Endothelial cell of umbilical vein (primary cell): ENCODE measurements around the gene GADD45A. TPM values are rescaled to one million over a fixed set of nuclear protein-coding genes. Genes with fewer than 3 reads are reported as not detected.
A peak's percentile ranks its signal among the peaks of the same experiment; 100 is the strongest.

Experiments used
- BruUV-seq: library from RNA; stranded (reverse); fragments of 400-500 nt; replicated peaks from 2 replicates; lab custom pipeline; 2021; lab: Mats Ljungman, UMichigan
- CTCF ChIA-PET: fragments of 300-600, 350-600 bp; sonication (Branson Sonifier 250); formaldehyde crosslinking; loops from one replicate; lab custom pipeline; 2021; ENCODE audit warnings: antibody characterized with exemption, inconsistent platforms; lab: Charles Lee
- POLR2A ChIA-PET: fragments of 300-600, 350-600 bp; sonication (Branson Sonifier 250); formaldehyde crosslinking; loops from one replicate; lab custom pipeline; 2021; ENCODE audit warnings: antibody characterized with exemption, inconsistent platforms; lab: Charles Lee
- DNase-seq: peaks from one replicate; pipeline ENCODE4 v3.0.0-alpha.2; 2011; ENCODE audit warnings: low read depth, low spot score
- FAIRE-seq: peaks from 2 replicates; lab custom pipeline; 2011; peaks lifted over from hg19 to GRCh38; lab: Jason Lieb, UNC
- H2AFZ ChIP-seq: 2 replicates; pipeline ENCODE4 v1.6.0; 2012; ENCODE audit warnings: low read depth, low read length, control low read depth, inconsistent platforms
- H3K27ac ChIP-seq: 2 replicates; pipeline ENCODE4 v1.5.1; 2011; ENCODE audit warnings: low read depth, mild to moderate bottlenecking, control low read depth, low read length, moderate library complexity; ENCODE audit not compliant: insufficient read depth
- H3K27me3 ChIP-seq, 2 experiments: 2 replicates each; pipeline versions ENCODE4 v1.6.0 to v1.6.1; 2011; ENCODE audit warnings: low read length in 2 of 2, mixed read lengths in 1 of 2; ENCODE audit not compliant: control insufficient read depth in 2 of 2, insufficient read depth in 2 of 2
- H3K36me3 ChIP-seq, 2 experiments: 2 replicates in 1 of 2; 3 replicates in 1 of 2; pipeline ENCODE4 v1.5.1; 2011; ENCODE audit warnings: low read length in 2 of 2, mild to moderate bottlenecking in 1 of 2, moderate library complexity in 1 of 2; ENCODE audit not compliant: control insufficient read depth in 2 of 2, insufficient read depth in 2 of 2; ENCODE audit errors: extremely low read depth in 1 of 2
- H3K4me1 ChIP-seq: 3 replicates; pipeline ENCODE4 v1.5.1; 2011; ENCODE audit warnings: mild to moderate bottlenecking, low read length; ENCODE audit not compliant: control insufficient read depth, insufficient read depth; ENCODE audit errors: extremely low read depth
- H3K4me2 ChIP-seq: 2 replicates; pipeline ENCODE4 v1.6.1; 2011; ENCODE audit warnings: low read length, control low read depth, mixed read lengths; ENCODE audit not compliant: insufficient read depth
- H3K4me3 ChIP-seq, 3 experiments: fragments of 200-600 bp in 1 of 3; sonication (generic), shearing (Covaris generic) in 1 of 3; replicated peaks in 1 of 3; 2 replicates each; pipeline ENCODE4 v1.5.1; 2011 to 2016; ENCODE audit warnings: control low read depth in 3 of 3, low read length in 3 of 3, mild to moderate bottlenecking in 2 of 3, inconsistent platforms in 1 of 3, low read depth in 1 of 3, moderate library complexity in 1 of 3; ENCODE audit not compliant: insufficient read depth in 1 of 3
- H3K79me2 ChIP-seq: 2 replicates; pipeline ENCODE4 v1.6.0; 2012; ENCODE audit warnings: low read length, inconsistent platforms; ENCODE audit not compliant: control insufficient read depth, insufficient read depth
- H3K9ac ChIP-seq: replicated peaks from 2 replicates; pipeline ENCODE3; 2011; ENCODE audit warnings: low read length, control low read depth; ENCODE audit not compliant: insufficient read depth; ENCODE audit errors: extremely low read depth
- H3K9me1 ChIP-seq: replicated peaks from 3 replicates; pipeline ENCODE4 v1.6.0; 2011; ENCODE audit warnings: mild to moderate bottlenecking, low read length; ENCODE audit not compliant: control insufficient read depth, insufficient read depth; ENCODE audit errors: extremely low read depth
- H3K9me3 ChIP-seq: replicated peaks from 2 replicates; pipeline ENCODE4 v1.5.1; 2012; ENCODE audit warnings: low read length, inconsistent platforms; ENCODE audit not compliant: control insufficient read depth, insufficient read depth
- H4K20me1 ChIP-seq: replicated peaks from 2 replicates; pipeline ENCODE3; 2011; ENCODE audit warnings: mild to moderate bottlenecking, low read length; ENCODE audit not compliant: control insufficient read depth, insufficient read depth; ENCODE audit errors: extremely low read depth
- CTCF ChIP-seq, 2 donors: IDR thresholded peaks; 1 replicate in 1 of 2; 2 replicates in 1 of 2; pipeline ENCODE4 v1.5.1; 2011; ENCODE audit warnings: low read length in 2 of 2, mild to moderate bottlenecking in 2 of 2, moderate library complexity in 2 of 2, control low read depth in 1 of 2, inconsistent platforms in 1 of 2, low read depth in 1 of 2; ENCODE audit not compliant: insufficient read depth in 1 of 2; ENCODE audit errors: extremely low read depth in 1 of 2
- FOS ChIP-seq: IDR thresholded peaks from 2 replicates; pipeline ENCODE4 v1.6.1; 2011; ENCODE audit warnings: mild to moderate bottlenecking, low read length, moderate library complexity, borderline replicate concordance; ENCODE audit not compliant: insufficient read depth
- JUN ChIP-seq: IDR thresholded peaks from 2 replicates; pipeline ENCODE4 v1.6.1; 2011; ENCODE audit warnings: borderline replicate concordance, low read depth; ENCODE audit not compliant: insufficient read length, insufficient read depth
- MAX ChIP-seq: IDR thresholded peaks from 2 replicates; pipeline ENCODE4 v1.6.1; 2011; ENCODE audit not compliant: insufficient read depth, insufficient read length
- POLR2A ChIP-seq: IDR thresholded peaks from 2 replicates; pipeline ENCODE4 v1.6.1; 2012; ENCODE audit warnings: low read depth, mild to moderate bottlenecking, control low read depth, low read length
- POLR2AphosphoS5 ChIP-seq: IDR thresholded peaks from 2 replicates; pipeline ENCODE4 v1.6.1; 2012; ENCODE audit warnings: low read depth, mild to moderate bottlenecking, control low read depth, low read length, moderate library complexity; ENCODE audit not compliant: insufficient read depth
- dilution Hi-C: fragments of 300-500 bp; cut with MboI; formaldehyde crosslinking; loops from one replicate; pipeline ENCODE4 v1.15.0; 2019; ENCODE audit warnings: low sequenced_read_pairs; ENCODE audit not compliant: extremely low pct_ligation_motif_present
- intact Hi-C: fragments of 100-400 bp; cut with micrococcal nuclease; formaldehyde crosslinking; loops from one replicate; pipeline ENCODE4 v1.10.0; 2022
- polyA plus RNA-seq, 4 experiments: library from polyadenylated mRNA; depleted of rRNA in 3 of 4; stranded (reverse) in 3 of 4; unstranded in 1 of 4; fragments of >200 nt; gene quantifications; 2 replicates each; pipeline versions ENCODE4 v1.2.1 to v1.2.3, GENCODE V29; 2011 to 2012; ENCODE audit warnings: missing spikeins in 1 of 4
- total RNA-seq: library from RNA; stranded (reverse); gene quantifications from 2 replicates; pipeline ENCODE4 v1.2.3, GENCODE V29; 2021

GADD45A gene
- total and polyA plus RNA-seq, 2 donors (not counting 3 experiments of a cell fraction or from before 2014, with no cell fraction given), result 77.4 to 87.6 TPM

DNA sequence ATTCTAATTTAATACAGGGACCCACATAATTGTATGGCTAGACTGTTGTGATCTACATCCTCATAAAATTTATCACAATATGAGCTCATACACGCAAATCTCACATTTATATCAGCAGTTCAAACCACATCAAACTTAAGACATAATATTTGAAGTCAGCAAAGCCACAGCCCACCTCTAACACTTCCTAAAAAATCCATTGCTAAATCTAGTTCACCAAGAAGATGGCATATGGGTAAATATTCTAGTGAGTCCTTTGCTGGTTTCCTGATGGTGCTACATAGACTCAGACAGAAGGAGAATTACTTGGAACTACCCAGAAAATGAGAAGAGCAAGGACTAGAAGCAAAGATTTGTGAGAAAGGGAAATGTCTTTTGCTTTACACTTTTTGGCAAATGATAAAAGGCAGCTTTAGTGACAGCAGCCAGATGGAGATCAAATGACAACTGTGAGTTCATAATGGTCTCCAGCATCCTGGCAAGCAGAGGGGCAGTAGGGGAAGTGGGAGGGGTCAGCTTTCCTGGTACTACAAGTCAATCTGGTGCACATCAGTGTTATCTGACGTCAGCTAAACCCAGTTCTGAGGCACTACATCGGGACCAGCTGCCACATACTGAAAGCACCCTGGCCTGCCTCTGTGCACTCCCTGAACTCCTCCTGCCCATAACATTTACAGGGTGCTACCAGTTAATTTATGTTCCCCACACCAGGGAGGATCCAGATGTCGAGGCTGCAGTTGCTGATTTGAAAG lies 10.6 kb upstream of the GADD45A start:
- Histone ChIP-seq H3K4me1 (peaks cover 18% of the 10 kb centered on the region), H3K4me3 (no peak overlapping the region), H3K9me3 (no peaks in the 10 kb centered on the region), H4K20me1 (no peaks in the 10 kb centered on the region), H3K4me2 (peak overlapping the region; percentile 39), H3K27me3 (no peaks in the 10 kb centered on the region), H3K36me3 (no peaks in the 10 kb centered on the region), H3K79me2 (no peaks in the 10 kb centered on the region), H2AFZ (peak overlapping the region; percentile 72), H3K27ac (peak overlapping the region; percentile 69), H3K9me1 (no peaks in the 10 kb centered on the region), H3K9ac (peak overlapping the region; percentile 41)
- TSS peak; percentile 45 for BruUV-seq
- FAIRE-seq (peak; percentile 83), DNase-seq (peak; percentile 96)
- dilution Hi-C loops, result no loop called here
- CTCF ChIA-PET, result interaction anchor here (0.6 to 1.9 kb wide), 14 partner anchors 8 to 157 kb away, joined by 3 to 12 read pairs (median 5); partner anchors contain the start of gene GADD45A
- peak; percentile 42 for TF ChIP-seq POLR2AphosphoS5
- TF ChIP-seq CTCF (IDR thresholded peaks at IDR 0.05; ENCODE audit: extremely low read depth in 1 of 2, insufficient read depth in 1 of 2, low read depth in 1 of 2, low read length in 2 of 2), result no peak
- TF ChIP-seq FOS, result no peak
- no peak for TF ChIP-seq POLR2A
- TF ChIP-seq MAX, result no peak
- no peak for TF ChIP-seq JUN
- intact Hi-C loops, result loop anchor here (1.0 to 2.0 kb wide), 4 partner anchors 11 to 84 kb away; partner anchors contain the start of gene GADD45A
- POLR2A ChIA-PET, result interaction anchor here (0.7 to 2.6 kb wide), 3 partner anchors 11 to 56 kb away, joined by 3 to 22 read pairs (median 3); partner anchors contain the start of gene GADD45A
